ENCODE results near the gene ALDH5A1. TPM values are rescaled to one million over a fixed set of nuclear protein-coding genes. Genes with fewer than 3 reads are reported as not detected.
A peak's percentile ranks its signal among the peaks of the same experiment; 100 is the strongest.

ALDH5A1 gene
- total RNA-seq, 1 experiment from 2014 or later, result 19.1 TPM

DNA sequence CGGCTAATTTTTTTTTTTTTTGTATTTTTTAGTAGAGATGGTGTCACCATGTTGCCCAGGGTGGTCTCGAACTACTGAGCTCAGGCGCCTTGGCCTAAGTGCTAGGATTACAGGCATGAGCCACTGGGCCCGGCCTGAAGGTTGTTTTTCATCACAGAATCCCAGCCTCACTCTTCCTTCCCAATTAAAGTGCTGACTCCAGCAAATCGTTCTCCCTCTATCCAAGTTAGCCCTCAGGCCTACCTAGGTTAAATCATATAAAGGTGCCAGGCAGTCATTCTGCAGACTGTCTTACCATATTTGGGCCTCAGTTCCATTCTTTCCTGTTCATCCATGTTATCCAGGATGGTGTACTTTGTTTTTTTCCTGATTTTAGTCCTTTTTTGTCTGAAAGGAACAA is 56.4 kb downstream of the ALDH5A1 start:
- ChIA-PET POLR2A (ENCODE audit: unreplicated experiment) (no interaction called here), CTCF (no interaction called here)
- Histone ChIP-seq H2AFZ (no peak overlapping the region), H3K27me3 (ENCODE audit: insufficient read depth, low read depth) (no peaks in the 10 kb centered on the region), H3K9me2 (ENCODE audit: insufficient read depth) (no peaks in the 10 kb centered on the region), H3K4me3 (no peak overlapping the region), H3K27ac (no peak overlapping the region), H3K36me3 (ENCODE audit: low read depth) (no peaks in the 10 kb centered on the region), H3F3A (ENCODE audit: insufficient read depth, low read depth) (peaks cover 3% of the 10 kb centered on the region), H3K4me2 (no peak overlapping the region), H3K9me3 (ENCODE audit: insufficient read depth, low read depth) (no peaks in the 10 kb centered on the region), H3K79me2 (ENCODE audit: low read depth) (no peaks in the 10 kb centered on the region), H4K20me1 (ENCODE audit: insufficient read depth) (no peaks in the 10 kb centered on the region), H3K4me1 (replicated peaks; ENCODE audit: insufficient read depth) (peaks cover 6% of the 10 kb centered on the region; the same call in 1 of the 2 replicates)
- TF ChIP-seq, protein P1, sequence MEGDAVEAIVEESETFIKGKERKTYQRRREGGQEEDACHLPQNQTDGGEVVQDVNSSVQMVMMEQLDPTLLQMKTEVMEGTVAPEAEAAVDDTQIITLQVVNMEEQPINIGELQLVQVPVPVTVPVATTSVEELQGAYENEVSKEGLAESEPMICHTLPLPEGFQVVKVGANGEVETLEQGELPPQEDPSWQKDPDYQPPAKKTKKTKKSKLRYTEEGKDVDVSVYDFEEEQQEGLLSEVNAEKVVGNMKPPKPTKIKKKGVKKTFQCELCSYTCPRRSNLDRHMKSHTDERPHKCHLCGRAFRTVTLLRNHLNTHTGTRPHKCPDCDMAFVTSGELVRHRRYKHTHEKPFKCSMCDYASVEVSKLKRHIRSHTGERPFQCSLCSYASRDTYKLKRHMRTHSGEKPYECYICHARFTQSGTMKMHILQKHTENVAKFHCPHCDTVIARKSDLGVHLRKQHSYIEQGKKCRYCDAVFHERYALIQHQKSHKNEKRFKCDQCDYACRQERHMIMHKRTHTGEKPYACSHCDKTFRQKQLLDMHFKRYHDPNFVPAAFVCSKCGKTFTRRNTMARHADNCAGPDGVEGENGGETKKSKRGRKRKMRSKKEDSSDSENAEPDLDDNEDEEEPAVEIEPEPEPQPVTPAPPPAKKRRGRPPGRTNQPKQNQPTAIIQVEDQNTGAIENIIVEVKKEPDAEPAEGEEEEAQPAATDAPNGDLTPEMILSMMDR (conservative IDR thresholded peaks at IDR 0.05), result no peak
- no peak for TF ChIP-seq EZH2 (IDR thresholded peaks at IDR 0.05; ENCODE audit: low read depth)
- DNase-seq, result no peak
- intact Hi-C loops (cut with micrococcal nuclease; ENCODE audit: unreplicated experiment), result no loop called here
- no TSS peak for BruUV-seq (replicated peaks)

DNA sequence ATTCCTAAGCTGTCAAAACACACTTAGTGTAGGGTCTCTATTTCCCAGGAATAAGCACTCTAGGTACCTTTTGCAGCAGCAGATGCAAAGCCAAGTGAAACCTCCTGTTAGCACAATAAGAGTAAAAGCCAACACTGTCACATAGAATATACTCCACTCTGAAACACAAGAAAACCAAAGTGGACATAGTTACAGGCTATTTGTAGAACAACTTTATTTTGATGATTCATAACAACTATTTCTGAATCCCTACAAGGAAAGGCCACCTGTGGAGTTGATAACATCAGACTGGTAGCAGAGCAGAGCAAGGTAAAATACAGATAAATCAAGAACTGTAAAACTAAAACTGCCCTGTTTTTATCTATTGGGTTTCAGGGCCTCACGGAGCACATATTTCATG is 59.7 kb downstream of the ALDH5A1 start:
- Histone ChIP-seq H2AFZ (no peak overlapping the region), H3K36me3 (ENCODE audit: low read depth) (peaks cover 7% of the 10 kb centered on the region; the same call in 1 of the 2 replicates), H4K20me1 (ENCODE audit: insufficient read depth) (no peaks in the 10 kb centered on the region), H3K9me3 (ENCODE audit: insufficient read depth, low read depth) (no peaks in the 10 kb centered on the region), H3K4me1 (replicated peaks; ENCODE audit: insufficient read depth) (0 out of 2 replicates have a peak, but pooled peaks cover 5% of the 10 kb centered on the region), H3K9me2 (ENCODE audit: insufficient read depth) (no peaks in the 10 kb centered on the region), H3K4me2 (no peak overlapping the region), H3F3A (ENCODE audit: insufficient read depth, low read depth) (no peaks in the 10 kb centered on the region), H3K4me3 (no peak overlapping the region), H3K27ac (no peak overlapping the region), H3K79me2 (ENCODE audit: low read depth) (no peaks in the 10 kb centered on the region), H3K27me3 (ENCODE audit: insufficient read depth, low read depth) (no peaks in the 10 kb centered on the region)
- TF ChIP-seq, protein P1 (conservative IDR thresholded peaks at IDR 0.05), result no peak
- no peak for TF ChIP-seq EZH2 (IDR thresholded peaks at IDR 0.05; ENCODE audit: low read depth)
- ChIA-PET POLR2A (ENCODE audit: unreplicated experiment) (interaction anchor here (0.7 kb wide), 1 partner anchor 14 kb away, joined by 3 read pairs; no protein-coding TSS in a partner anchor), CTCF (no interaction called here)
- no TSS peak for BruUV-seq (replicated peaks)
- DNase-seq, result peak in 1 of 2 experiments; percentile 56
- intact Hi-C loops (cut with micrococcal nuclease; ENCODE audit: unreplicated experiment), result no loop called here

DNA sequence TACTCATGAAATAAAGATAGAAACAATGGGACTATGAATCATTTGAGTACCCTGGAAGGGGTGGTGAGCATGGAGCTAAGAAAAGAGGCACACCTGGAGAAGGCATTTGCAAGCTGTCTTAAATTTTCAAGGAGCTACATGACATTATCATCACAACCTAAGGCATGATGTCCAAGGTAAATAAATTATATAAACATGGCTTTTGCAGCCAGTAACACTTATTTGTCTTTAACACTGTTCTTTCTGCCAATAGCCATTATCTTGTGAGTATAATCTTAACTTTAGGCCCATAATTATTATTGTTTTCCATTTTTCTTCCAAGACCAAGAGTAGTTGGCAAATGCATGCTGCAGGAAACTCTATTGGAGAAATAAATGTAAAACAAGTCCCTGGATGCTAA is 63.7 kb downstream of the ALDH5A1 start:
- TF ChIP-seq, protein P1 (conservative IDR thresholded peaks at IDR 0.05), result no peak
- no peak for TF ChIP-seq EZH2 (IDR thresholded peaks at IDR 0.05; ENCODE audit: low read depth)
- intact Hi-C loops (cut with micrococcal nuclease; ENCODE audit: unreplicated experiment), result no loop called here

More for the DNA sequence above, 63.7 kb downstream of the ALDH5A1 start:
- Histone ChIP-seq H3K4me2 (no peak overlapping the region), H3K27ac (no peak overlapping the region), H3F3A (ENCODE audit: insufficient read depth, low read depth) (no peaks in the 10 kb centered on the region), H3K4me1 (replicated peaks; ENCODE audit: insufficient read depth) (0 out of 2 replicates have a peak, but pooled peaks cover 5% of the 10 kb centered on the region), H3K36me3 (ENCODE audit: low read depth) (peaks cover 24% of the 10 kb centered on the region; the same call in 1 of the 2 replicates), H3K9me2 (ENCODE audit: insufficient read depth) (no peaks in the 10 kb centered on the region), H2AFZ (no peak overlapping the region), H3K9me3 (ENCODE audit: insufficient read depth, low read depth) (no peaks in the 10 kb centered on the region), H3K4me3 (no peak overlapping the region), H4K20me1 (ENCODE audit: insufficient read depth) (no peaks in the 10 kb centered on the region), H3K27me3 (ENCODE audit: insufficient read depth, low read depth) (no peaks in the 10 kb centered on the region), H3K79me2 (ENCODE audit: low read depth) (no peaks in the 10 kb centered on the region)
- ChIA-PET POLR2A (ENCODE audit: unreplicated experiment) (no interaction called here), CTCF (no interaction called here)
- no TSS peak for BruUV-seq (replicated peaks)
- DNase-seq, result no peak
